ENCODE results near the gene MRPL40.

MRPL40 gene

DNA sequence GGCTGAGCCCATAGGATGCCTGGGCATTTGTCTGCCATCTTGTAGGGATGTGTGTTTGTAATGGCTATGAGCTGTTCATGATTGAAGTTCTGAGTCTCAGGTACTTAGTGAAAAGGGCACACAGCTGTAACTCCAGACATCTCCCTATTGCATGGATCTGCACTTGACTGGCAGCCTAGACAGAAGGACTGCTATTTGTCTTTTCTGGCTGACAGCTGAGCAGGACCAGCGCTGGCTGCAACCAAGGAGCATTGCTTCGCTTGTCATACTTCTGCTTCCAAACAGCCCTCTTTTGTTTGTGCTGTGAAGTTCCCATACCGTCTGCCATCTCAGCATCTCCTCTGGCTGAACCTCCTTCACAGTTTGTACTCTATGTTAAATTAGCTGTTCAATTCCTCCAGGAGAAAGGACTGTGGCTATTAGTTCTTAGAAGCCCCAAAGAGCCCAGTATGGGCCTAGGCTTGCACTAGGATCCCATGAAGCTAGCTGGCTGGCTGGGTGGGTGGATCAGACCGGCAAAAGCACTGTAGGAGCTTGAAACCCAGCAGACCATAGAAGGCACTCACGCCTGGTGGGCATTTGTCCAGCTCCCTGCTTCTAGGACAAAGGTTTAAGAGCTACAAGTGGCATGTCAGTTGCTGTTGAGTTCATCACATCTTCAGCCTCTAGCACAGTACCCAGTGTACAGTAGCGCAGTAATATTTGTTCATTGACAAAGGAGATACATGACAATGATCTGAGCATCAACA, 21.2 kb upstream of the MRPL40 start:
- Histone ChIP-seq H3K4me3 (replicated peaks; ENCODE audit: insufficient read depth, low read length) (no peak overlapping the region), H3K27me3 (ENCODE audit: insufficient read depth, poor library complexity, severe bottlenecking) (no peaks in the 10 kb centered on the region), H3K27ac (replicated peaks) (no peak overlapping the region)
- DNase-seq (ENCODE audit: low read depth in 1 of 2, low spot score in 1 of 2) = no peak
- TF ChIP-seq, protein P1, sequence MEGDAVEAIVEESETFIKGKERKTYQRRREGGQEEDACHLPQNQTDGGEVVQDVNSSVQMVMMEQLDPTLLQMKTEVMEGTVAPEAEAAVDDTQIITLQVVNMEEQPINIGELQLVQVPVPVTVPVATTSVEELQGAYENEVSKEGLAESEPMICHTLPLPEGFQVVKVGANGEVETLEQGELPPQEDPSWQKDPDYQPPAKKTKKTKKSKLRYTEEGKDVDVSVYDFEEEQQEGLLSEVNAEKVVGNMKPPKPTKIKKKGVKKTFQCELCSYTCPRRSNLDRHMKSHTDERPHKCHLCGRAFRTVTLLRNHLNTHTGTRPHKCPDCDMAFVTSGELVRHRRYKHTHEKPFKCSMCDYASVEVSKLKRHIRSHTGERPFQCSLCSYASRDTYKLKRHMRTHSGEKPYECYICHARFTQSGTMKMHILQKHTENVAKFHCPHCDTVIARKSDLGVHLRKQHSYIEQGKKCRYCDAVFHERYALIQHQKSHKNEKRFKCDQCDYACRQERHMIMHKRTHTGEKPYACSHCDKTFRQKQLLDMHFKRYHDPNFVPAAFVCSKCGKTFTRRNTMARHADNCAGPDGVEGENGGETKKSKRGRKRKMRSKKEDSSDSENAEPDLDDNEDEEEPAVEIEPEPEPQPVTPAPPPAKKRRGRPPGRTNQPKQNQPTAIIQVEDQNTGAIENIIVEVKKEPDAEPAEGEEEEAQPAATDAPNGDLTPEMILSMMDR (IDR thresholded peaks at IDR 0.05; ENCODE audit: insufficient read depth, low read length) = no peak
- TF ChIP-seq GABPA (IDR thresholded peaks at IDR 0.05; ENCODE audit: low read depth) (no peak), SPI1 (IDR thresholded peaks at IDR 0.05; ENCODE audit: borderline replicate concordance, low read depth) (no peak), POLR2AphosphoS5 (IDR thresholded peaks at IDR 0.05; ENCODE audit: low read depth) (no peak)
- TF ChIP-seq, protein P2, sequence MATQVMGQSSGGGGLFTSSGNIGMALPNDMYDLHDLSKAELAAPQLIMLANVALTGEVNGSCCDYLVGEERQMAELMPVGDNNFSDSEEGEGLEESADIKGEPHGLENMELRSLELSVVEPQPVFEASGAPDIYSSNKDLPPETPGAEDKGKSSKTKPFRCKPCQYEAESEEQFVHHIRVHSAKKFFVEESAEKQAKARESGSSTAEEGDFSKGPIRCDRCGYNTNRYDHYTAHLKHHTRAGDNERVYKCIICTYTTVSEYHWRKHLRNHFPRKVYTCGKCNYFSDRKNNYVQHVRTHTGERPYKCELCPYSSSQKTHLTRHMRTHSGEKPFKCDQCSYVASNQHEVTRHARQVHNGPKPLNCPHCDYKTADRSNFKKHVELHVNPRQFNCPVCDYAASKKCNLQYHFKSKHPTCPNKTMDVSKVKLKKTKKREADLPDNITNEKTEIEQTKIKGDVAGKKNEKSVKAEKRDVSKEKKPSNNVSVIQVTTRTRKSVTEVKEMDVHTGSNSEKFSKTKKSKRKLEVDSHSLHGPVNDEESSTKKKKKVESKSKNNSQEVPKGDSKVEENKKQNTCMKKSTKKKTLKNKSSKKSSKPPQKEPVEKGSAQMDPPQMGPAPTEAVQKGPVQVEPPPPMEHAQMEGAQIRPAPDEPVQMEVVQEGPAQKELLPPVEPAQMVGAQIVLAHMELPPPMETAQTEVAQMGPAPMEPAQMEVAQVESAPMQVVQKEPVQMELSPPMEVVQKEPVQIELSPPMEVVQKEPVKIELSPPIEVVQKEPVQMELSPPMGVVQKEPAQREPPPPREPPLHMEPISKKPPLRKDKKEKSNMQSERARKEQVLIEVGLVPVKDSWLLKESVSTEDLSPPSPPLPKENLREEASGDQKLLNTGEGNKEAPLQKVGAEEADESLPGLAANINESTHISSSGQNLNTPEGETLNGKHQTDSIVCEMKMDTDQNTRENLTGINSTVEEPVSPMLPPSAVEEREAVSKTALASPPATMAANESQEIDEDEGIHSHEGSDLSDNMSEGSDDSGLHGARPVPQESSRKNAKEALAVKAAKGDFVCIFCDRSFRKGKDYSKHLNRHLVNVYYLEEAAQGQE (IDR thresholded peaks at IDR 0.05; ENCODE audit: insufficient replicate concordance, low read depth) = no peak

DNA sequence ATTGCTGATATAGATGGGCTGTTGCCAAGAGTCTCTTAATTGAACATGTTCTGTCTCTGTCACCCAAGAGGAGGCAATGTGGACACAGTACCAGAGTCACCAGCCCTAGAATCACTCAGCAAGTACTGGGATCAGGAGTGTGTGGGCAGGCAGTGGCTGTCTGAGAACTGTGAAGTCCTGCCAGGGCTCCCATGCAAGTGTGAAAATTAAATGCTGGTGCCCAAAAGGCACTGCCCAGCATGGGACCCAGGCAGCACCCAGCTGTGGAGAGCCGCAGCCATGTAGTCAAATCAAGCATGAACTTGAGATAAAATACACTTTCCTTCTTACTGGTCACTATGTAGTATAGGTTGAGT, 20.7 kb upstream of the MRPL40 start:
- TF ChIP-seq POLR2AphosphoS5 (IDR thresholded peaks at IDR 0.05; ENCODE audit: low read depth) = no peak
- TF ChIP-seq GABPA (IDR thresholded peaks at IDR 0.05; ENCODE audit: low read depth) = no peak
- TF ChIP-seq, protein P2 (IDR thresholded peaks at IDR 0.05; ENCODE audit: insufficient replicate concordance, low read depth) = no peak
- no peak for TF ChIP-seq SPI1 (IDR thresholded peaks at IDR 0.05; ENCODE audit: borderline replicate concordance, low read depth)
- TF ChIP-seq, protein P1 (IDR thresholded peaks at IDR 0.05; ENCODE audit: insufficient read depth, low read length) = no peak
- no peak overlapping the region for H3K4me3 ChIP-seq (replicated peaks; ENCODE audit: insufficient read depth, low read length)
- no peak overlapping the region for H3K27ac ChIP-seq (replicated peaks)
- no peak for DNase-seq (ENCODE audit: low read depth in 1 of 2, low spot score in 1 of 2)
- no peaks in the 10 kb centered on the region for H3K27me3 ChIP-seq (ENCODE audit: insufficient read depth, poor library complexity, severe bottlenecking)

DNA sequence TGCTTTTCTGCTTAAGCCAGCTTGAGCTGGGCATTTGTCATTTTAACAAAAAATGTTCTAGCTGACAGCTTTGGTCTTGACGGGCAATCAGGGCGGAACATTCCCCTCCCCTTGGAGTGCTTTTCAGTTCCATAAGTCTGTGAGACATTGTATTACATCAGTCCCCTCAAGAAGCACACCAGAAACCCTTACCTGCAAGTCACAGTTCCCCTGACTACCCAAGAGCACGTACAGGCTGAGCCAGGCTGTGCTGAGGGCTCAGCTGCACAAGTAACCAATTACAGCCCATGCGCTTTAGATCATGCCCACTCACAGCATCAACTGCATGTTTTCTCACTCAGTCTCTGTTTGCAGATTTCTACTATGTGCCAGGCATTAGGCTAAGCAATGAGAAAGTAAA, 19.9 kb upstream of the MRPL40 start:
- DNase-seq (ENCODE audit: low read depth in 1 of 2, low spot score in 1 of 2) = no peak
- TF ChIP-seq, protein P2 (IDR thresholded peaks at IDR 0.05; ENCODE audit: insufficient replicate concordance, low read depth) = no peak
- TF ChIP-seq GABPA (IDR thresholded peaks at IDR 0.05; ENCODE audit: low read depth) (no peak), SPI1 (IDR thresholded peaks at IDR 0.05; ENCODE audit: borderline replicate concordance, low read depth) (no peak)
- H3K27ac ChIP-seq (replicated peaks) = no peak overlapping the region
- H3K4me3 ChIP-seq (replicated peaks; ENCODE audit: insufficient read depth, low read length) = no peak overlapping the region
- no peaks in the 10 kb centered on the region for H3K27me3 ChIP-seq (ENCODE audit: insufficient read depth, poor library complexity, severe bottlenecking)
